Trophoblast cell (in vitro differentiated cells and primary cell): ENCODE data around the gene CWC27.

ENCODE experiments used
- DNase-seq, 2 donors: peaks; one replicate each; pipeline ENCODE4 v3.0.0-alpha.2; 2016
- H2AFZ ChIP-seq: 2 replicates; pipeline ENCODE4 v1.6.1; 2013; ENCODE audit warnings: low read length, moderate library complexity, mild to moderate bottlenecking; ENCODE audit not compliant: insufficient read depth, poor library complexity
- H2AK5ac ChIP-seq: 2 replicates; pipeline ENCODE4 v1.6.1; 2013; ENCODE audit warnings: mild to moderate bottlenecking, low read length
- H2BK120ac ChIP-seq: 2 replicates; pipeline ENCODE4 v1.6.1; 2013; ENCODE audit warnings: low read length, mild to moderate bottlenecking, moderate library complexity; ENCODE audit not compliant: insufficient read depth, poor library complexity
- H2BK12ac ChIP-seq: 2 replicates; pipeline ENCODE4 v1.6.1; 2013; ENCODE audit warnings: mild to moderate bottlenecking, low read length, moderate library complexity
- H2BK5ac ChIP-seq: 2 replicates; pipeline ENCODE4 v1.6.1; 2013; ENCODE audit warnings: low read length, low read depth, moderate library complexity, mild to moderate bottlenecking; ENCODE audit not compliant: poor library complexity
- H3K14ac ChIP-seq: 2 replicates; pipeline ENCODE4 v1.6.1; 2013; ENCODE audit warnings: mild to moderate bottlenecking, low read length
- H3K18ac ChIP-seq: 2 replicates; pipeline ENCODE4 v1.6.1; 2013; ENCODE audit warnings: mild to moderate bottlenecking, low read length
- H3K23ac ChIP-seq: 2 replicates; pipeline ENCODE4 v1.6.1; 2013; ENCODE audit warnings: low read length
- H3K27ac ChIP-seq: 2 replicates; pipeline ENCODE4 v1.5.1; 2013; ENCODE audit warnings: low read depth, mild to moderate bottlenecking, inconsistent platforms, low read length, moderate library complexity
- H3K27me3 ChIP-seq: 2 replicates; pipeline ENCODE4 v1.6.1; 2013; ENCODE audit warnings: inconsistent platforms, mild to moderate bottlenecking, low read length, moderate library complexity; ENCODE audit not compliant: insufficient read depth
- H3K36me3 ChIP-seq, 2 experiments: 1 replicate in 1 of 2; 2 replicates in 1 of 2; pipeline ENCODE4 v1.6.1; 2013; ENCODE audit warnings: low read length in 2 of 2, mild to moderate bottlenecking in 2 of 2, moderate library complexity in 1 of 2; ENCODE audit not compliant: insufficient read depth in 2 of 2, control insufficient read depth in 1 of 2
- H3K4ac ChIP-seq: 2 replicates; pipeline ENCODE4 v1.6.1; 2013; ENCODE audit warnings: low read depth, mild to moderate bottlenecking, low read length, moderate library complexity
- H3K4me1 ChIP-seq, 2 experiments: 1 replicate in 1 of 2; 2 replicates in 1 of 2; pipeline ENCODE4 v1.6.1; 2013; ENCODE audit warnings: low read length in 2 of 2, mild to moderate bottlenecking in 2 of 2, moderate library complexity in 1 of 2; ENCODE audit not compliant: insufficient read depth in 2 of 2, control insufficient read depth in 1 of 2
- H3K4me2 ChIP-seq: 2 replicates; pipeline ENCODE4 v1.6.1; 2013; ENCODE audit warnings: inconsistent platforms, mild to moderate bottlenecking, low read length, moderate library complexity
- H3K4me3 ChIP-seq: 2 replicates; pipeline ENCODE4 v1.5.1; 2013; ENCODE audit warnings: mild to moderate bottlenecking, low read depth, low read length, inconsistent platforms
- H3K79me1 ChIP-seq: one replicate; pipeline ENCODE4 v1.6.1; 2013; ENCODE audit warnings: low read length
- H3K79me2 ChIP-seq: 2 replicates; pipeline ENCODE4 v1.6.1; 2013; ENCODE audit warnings: low read length, mild to moderate bottlenecking; ENCODE audit not compliant: control insufficient read depth, insufficient read depth, poor library complexity
- H3K9ac ChIP-seq: 2 replicates; pipeline ENCODE4 v1.6.1; 2013; ENCODE audit warnings: mild to moderate bottlenecking, low read length
- H3K9me3 ChIP-seq: 2 replicates; pipeline ENCODE4 v1.6.1; 2013; ENCODE audit warnings: low read depth, mild to moderate bottlenecking, control low read depth, inconsistent platforms, low read length; ENCODE audit not compliant: insufficient read depth
- H4K12ac ChIP-seq: 2 replicates; pipeline ENCODE4 v1.6.1; 2013; ENCODE audit warnings: low read depth, mild to moderate bottlenecking, low read length, moderate library complexity
- H4K8ac ChIP-seq: 2 replicates; pipeline ENCODE4 v1.6.1; 2013; ENCODE audit warnings: low read depth, mild to moderate bottlenecking, low read length, moderate library complexity
- H4K91ac ChIP-seq: one replicate; pipeline ENCODE4 v1.6.1; 2013; ENCODE audit warnings: low read depth, mild to moderate bottlenecking, low read length, moderate library complexity
- WGBS: extraction: QIAGEN DNeasy Blood & Tissue Kit; methylation state at CpG from one replicate; pipeline ENCODE4 v1.1.7; 2013; ENCODE audit warnings: missing lambda C conversion rate; ENCODE audit not compliant: insufficient read length, insufficient coverage; ENCODE audit errors: extremely low coverage; 5-methylcytosine and 5-hydroxymethylcytosine counted together

The CWC27 gene

GRCh38 chr5:64742821-64743220 lies 25.9 kb upstream of the CWC27 start:
- Histone ChIP-seq H4K91ac (no peak overlapping the region), H3K23ac (no peak overlapping the region), H2AK5ac (no peak overlapping the region), H2BK5ac (no peak overlapping the region), H3K79me2 (no peaks in the 10 kb centered on the region), H2BK120ac (no peak overlapping the region), H3K4me3 (no peak overlapping the region), H3K27me3 (no peaks in the 10 kb centered on the region), H3K9ac (no peak overlapping the region), H3K36me3 (peaks cover 0 to 2% of the 10 kb centered on the region in 2 experiments), H2AFZ (no peak overlapping the region), H3K4me1 (no peaks in the 10 kb centered on the region), H3K14ac (no peak overlapping the region), H3K18ac (no peak overlapping the region), H4K12ac (no peak overlapping the region), H3K4ac (no peak overlapping the region), H3K4me2 (no peak overlapping the region), H2BK12ac (no peak overlapping the region), H3K27ac (no peak overlapping the region), H4K8ac (no peak overlapping the region), H3K9me3 (no peaks in the 10 kb centered on the region), H3K79me1 (no peaks in the 10 kb centered on the region)
- no peak for DNase-seq

- H3K27me3 ChIP-seq = no peaks in the 10 kb centered on the region
- H3K9me3 ChIP-seq = no peaks in the 10 kb centered on the region
- WGBS = no CpG with 5 or more reads among the region's 1 CpG
- H2BK120ac ChIP-seq = no peak overlapping the region
- no peak overlapping the region for H3K4me2 ChIP-seq
- H2AFZ ChIP-seq = no peak overlapping the region
- H2BK12ac ChIP-seq = no peak overlapping the region
- H3K79me1 ChIP-seq = no peaks in the 10 kb centered on the region
- H3K4me1 ChIP-seq = no peaks in the 10 kb centered on the region
- H3K18ac ChIP-seq = no peak overlapping the region
- no peak overlapping the region for H4K8ac ChIP-seq
- H3K79me2 ChIP-seq = no peaks in the 10 kb centered on the region
- no peak overlapping the region for H2BK5ac ChIP-seq
- no peak overlapping the region for H3K27ac ChIP-seq
- H4K91ac ChIP-seq = no peak overlapping the region
- DNase-seq = no peak
- no peak overlapping the region for H4K12ac ChIP-seq
- peaks cover 0 to 2% of the 10 kb centered on the region in 2 experiments for H3K36me3 ChIP-seq
- no peak overlapping the region for H3K9ac ChIP-seq
- H3K14ac ChIP-seq = no peak overlapping the region
- no peak overlapping the region for H3K4me3 ChIP-seq
- H3K4ac ChIP-seq = no peak overlapping the region
- H2AK5ac ChIP-seq = no peak overlapping the region
- H3K23ac ChIP-seq = no peak overlapping the region
These were observed 23.8 kb upstream of the CWC27 start for GRCh38 chr5:64744914-64745313.

GRCh38 chr5:64746446-64746845 lies 22.3 kb upstream of the CWC27 start:
- no peak overlapping the region for H2BK12ac ChIP-seq
- DNase-seq = no peak

GRCh38 chr5:64749385-64749784 lies 19.3 kb upstream of the CWC27 start:
- H3K4me1 ChIP-seq = no peaks in the 10 kb centered on the region
- no peaks in the 10 kb centered on the region for H3K79me2 ChIP-seq
- H4K12ac ChIP-seq = no peak overlapping the region
- H2BK120ac ChIP-seq = no peak overlapping the region
- no peak overlapping the region for H4K8ac ChIP-seq
- no peak overlapping the region for H3K18ac ChIP-seq
- H3K4ac ChIP-seq = no peak overlapping the region
- H3K79me1 ChIP-seq = no peaks in the 10 kb centered on the region
- no peak overlapping the region for H2BK5ac ChIP-seq
- no peak overlapping the region for H3K4me3 ChIP-seq
- H3K4me2 ChIP-seq = no peak overlapping the region
- no peak overlapping the region for H3K9ac ChIP-seq
- H3K36me3 ChIP-seq = peaks cover 0 to 1% of the 10 kb centered on the region in 2 experiments
- H2AFZ ChIP-seq = no peak overlapping the region
- no peak overlapping the region for H3K23ac ChIP-seq
- no CpG with 5 or more reads among the region's 4 CpGs for WGBS
- no peak overlapping the region for H2BK12ac ChIP-seq
- no peak overlapping the region for H2AK5ac ChIP-seq
- H3K9me3 ChIP-seq = no peaks in the 10 kb centered on the region
- no peak overlapping the region for H4K91ac ChIP-seq
- H3K27me3 ChIP-seq = no peaks in the 10 kb centered on the region
- no peak overlapping the region for H3K14ac ChIP-seq
- no peak for DNase-seq
- no peak overlapping the region for H3K27ac ChIP-seq

More at GRCh38 chr5:64746446-64746845, 22.3 kb upstream of the CWC27 start:
- no peaks in the 10 kb centered on the region for H3K9me3 ChIP-seq
- no peak overlapping the region for H3K4ac ChIP-seq
- no peaks in the 10 kb centered on the region for H3K36me3 ChIP-seq
- H3K27me3 ChIP-seq = no peaks in the 10 kb centered on the region
- no peak overlapping the region for H3K18ac ChIP-seq
- H4K8ac ChIP-seq = no peak overlapping the region
- no peak overlapping the region for H2BK120ac ChIP-seq
- H3K4me2 ChIP-seq = no peak overlapping the region
- H3K79me1 ChIP-seq = no peaks in the 10 kb centered on the region
- no peaks in the 10 kb centered on the region for H3K4me1 ChIP-seq
- H2AFZ ChIP-seq = no peak overlapping the region
- no CpG with 5 or more reads among the region's 1 CpG for WGBS
- H3K79me2 ChIP-seq = no peaks in the 10 kb centered on the region
- H3K23ac ChIP-seq = no peak overlapping the region
- H3K4me3 ChIP-seq = no peak overlapping the region
- no peak overlapping the region for H4K91ac ChIP-seq
- no peak overlapping the region for H3K27ac ChIP-seq
- no peak overlapping the region for H4K12ac ChIP-seq
- no peak overlapping the region for H2AK5ac ChIP-seq
- no peak overlapping the region for H2BK5ac ChIP-seq
- H3K14ac ChIP-seq = no peak overlapping the region
- no peak overlapping the region for H3K9ac ChIP-seq
